GM19395 (cell line): ENCODE measurements around the gene SAG.
"Not testable (repeated sequence)": the region's sequence is repeated elsewhere in the genome, so short reads cannot be mapped to it uniquely, and the experiment has no call there.

ENCODE experiments used
- ATAC-seq: cut with Tn5 transposase; IDR thresholded peaks from one replicate; pipeline ENCODE4 v1.9.1; 2021; ENCODE audit warnings: mild to moderate bottlenecking, moderate library complexity; ENCODE audit not compliant: unreplicated experiment

The SAG gene

DNA sequence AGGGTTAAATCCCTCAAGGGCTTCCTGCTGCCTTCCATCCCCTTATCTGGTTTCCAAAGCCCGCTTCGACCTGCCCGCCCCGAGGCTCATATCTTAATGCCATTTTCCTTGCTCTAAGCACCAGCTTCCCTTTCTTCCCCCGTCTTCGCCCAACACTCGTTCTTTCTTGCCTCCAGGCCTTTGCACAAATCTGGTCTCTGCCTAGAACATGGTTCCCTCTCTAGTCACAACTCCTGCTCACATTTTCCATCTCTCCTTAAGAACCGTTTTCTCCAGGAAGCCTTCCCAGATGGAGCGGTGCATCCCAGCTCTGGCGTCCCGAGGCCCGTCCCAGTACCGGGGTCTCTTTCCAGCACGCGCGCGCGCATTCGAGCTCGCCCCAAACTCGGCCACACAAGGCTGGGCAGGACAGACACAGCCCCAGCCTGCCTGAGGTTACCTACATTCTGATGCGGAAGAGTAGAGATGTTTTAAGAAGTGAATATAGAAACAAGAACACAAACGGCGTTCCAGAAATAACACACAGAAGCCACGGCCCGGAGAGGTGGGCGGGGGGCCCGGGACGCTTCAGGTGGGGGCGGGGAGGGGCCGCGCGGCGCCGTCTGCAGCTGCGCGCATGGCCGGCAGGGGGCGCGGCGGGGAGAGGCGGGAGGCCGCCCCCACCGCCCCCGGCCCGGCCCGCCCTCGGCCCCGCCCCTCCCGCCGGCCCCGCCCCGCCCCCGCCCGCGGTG, 46.3 kb downstream of the SAG start, which contains the start of gene DGKD:
DGKD (plus strand) TSS at position 726 of the 731 bp plus-strand sequence. CDS start 25 bp downstream, outside the sequence.
- ATAC-seq = peak; percentile 52

DNA sequence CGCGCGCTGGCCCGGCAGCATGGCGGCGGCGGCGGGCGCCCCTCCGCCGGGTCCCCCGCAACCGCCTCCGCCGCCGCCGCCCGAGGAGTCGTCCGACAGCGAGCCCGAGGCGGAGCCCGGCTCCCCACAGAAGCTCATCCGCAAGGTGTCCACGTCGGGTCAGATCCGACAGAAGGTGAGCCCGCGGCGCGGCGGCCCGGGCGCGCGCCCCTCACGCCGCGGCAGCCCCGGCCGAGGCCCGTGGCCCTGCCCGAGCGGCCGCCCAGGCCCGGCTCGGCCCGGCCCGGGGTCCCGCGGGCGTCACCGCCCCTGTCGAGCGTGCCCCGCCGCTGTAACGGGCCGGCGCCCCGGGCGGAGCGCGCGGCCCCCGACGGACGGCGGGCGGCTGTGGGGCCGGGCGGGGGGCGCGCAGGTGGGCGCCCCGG, 46.9 kb downstream of the SAG start:
- ATAC-seq = peak; percentile 33

DNA sequence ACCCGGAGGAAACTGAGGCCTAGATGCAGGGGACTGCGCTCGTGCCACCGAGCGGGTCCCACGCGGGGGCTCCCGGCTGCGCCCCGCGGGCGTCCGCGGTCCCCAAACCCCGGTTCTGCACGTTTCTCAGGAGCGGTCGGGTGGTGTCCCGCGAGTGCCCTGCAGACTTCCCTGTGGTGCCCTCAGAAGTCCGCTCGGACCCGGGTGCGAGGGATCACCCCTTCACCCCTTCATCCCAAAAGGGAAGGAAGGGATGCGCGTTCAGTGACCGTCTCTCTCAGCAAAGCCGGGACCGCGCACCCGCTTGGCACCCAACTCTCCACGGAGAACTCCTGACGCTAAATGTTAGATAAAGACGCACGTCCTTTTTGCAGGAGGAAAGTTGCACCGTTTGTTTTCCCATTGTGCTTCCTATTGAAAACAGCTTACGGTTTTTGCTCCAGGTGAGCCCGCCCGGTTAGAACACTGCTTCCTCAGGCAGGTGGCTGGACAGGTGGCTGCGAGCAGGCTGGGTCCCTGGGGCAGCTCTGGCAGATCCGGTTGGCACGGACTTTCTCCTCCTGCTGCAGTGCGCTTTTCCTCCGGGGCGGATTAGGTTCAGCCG, 47.5 kb downstream of the SAG start:
- ATAC-seq = no peak

DNA sequence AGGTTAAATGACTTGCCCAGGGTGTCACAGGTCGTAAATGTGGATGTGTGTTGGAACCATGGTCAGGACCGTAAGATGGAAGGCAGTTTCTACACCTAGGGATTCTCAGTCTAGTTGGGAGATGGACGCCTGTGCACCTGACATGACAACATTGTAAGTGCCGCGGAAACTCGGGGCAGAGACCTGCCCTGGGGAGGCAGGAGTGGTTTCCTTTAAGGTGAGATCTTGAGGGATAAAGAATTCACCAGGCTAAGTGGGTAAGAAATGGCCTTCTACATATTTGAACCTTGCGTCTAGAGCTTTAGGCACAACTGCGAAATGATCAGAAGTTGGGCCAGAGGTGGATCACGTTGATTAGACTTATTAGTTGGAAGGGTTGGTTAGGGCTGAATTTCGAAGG, 48.3 kb downstream of the SAG start:
- no peak for ATAC-seq

DNA sequence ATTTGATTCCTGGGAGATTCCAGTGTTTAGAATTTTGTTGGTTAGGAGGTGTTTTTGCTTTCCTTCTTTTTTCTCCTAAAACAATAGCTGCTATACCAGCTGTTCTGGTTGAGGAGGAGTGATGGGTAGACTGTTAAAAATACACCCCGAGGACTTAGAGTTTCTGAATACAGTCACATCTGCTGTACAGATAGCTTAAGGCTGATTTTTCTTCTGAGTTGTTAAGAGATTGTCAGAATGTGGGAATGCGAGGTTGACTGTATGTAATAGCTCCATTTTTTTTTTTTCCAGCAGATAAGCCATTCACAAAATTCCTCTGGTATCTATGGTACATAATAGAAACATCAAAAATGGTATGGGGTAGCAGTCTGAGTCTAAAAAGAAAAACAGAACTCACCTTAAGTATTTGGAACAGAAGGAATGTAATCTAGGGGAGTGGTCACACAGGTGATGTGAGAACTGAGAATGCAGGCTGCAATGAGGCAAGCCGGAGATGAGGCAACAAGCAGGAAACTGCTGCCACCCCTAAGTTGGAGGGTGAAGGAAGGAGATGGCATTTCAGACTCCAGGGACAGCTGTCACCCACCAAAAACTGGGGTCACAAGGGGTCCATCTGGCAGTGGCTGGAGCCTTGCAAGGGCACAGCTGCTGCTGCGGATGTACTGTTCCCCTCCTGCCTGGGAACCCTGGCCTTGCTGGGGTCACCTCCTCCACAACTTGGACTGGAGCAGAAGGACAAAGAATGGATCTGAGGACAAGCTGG, 49.1 kb downstream of the SAG start:
- ATAC-seq = no peak

DNA sequence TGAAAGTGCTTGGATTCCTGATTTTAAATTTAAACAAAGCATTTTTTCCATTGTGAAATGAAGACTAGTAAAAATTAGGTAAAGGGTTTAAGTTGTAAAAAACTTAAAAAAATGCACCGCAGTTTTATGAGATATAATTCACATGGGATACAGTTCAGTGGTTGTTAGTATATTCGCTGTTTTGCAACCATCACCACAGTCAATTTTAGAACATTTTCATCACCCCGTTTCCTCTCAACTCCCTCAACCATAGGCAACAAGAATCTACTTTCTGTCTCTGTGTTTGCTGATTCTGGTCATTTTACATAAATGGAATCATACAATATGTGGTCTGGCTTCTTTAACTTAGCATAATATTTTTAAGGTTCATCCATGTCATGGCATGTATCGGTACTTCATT, 50.7 kb downstream of the SAG start:
- no peak for ATAC-seq

DNA sequence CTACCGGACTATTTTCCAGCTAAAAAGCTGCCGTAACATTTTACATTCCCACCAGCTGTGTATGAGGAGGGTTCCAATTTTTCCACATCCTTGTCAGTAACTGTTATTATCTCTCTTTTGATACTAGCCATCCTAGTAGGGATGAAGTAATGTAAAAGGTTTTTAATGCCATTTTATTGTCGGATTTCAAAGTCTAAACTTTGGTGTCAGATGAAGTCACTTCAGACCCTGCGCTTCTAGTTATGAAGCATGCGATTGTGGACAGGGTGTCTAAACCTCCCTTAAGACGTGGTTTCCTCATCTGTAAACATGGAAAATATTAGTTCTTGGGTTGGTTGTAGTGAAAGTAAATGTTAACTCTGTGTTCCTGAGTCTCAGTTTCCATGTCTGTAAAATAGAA, 51.3 kb downstream of the SAG start:
- ATAC-seq = no peak

DNA sequence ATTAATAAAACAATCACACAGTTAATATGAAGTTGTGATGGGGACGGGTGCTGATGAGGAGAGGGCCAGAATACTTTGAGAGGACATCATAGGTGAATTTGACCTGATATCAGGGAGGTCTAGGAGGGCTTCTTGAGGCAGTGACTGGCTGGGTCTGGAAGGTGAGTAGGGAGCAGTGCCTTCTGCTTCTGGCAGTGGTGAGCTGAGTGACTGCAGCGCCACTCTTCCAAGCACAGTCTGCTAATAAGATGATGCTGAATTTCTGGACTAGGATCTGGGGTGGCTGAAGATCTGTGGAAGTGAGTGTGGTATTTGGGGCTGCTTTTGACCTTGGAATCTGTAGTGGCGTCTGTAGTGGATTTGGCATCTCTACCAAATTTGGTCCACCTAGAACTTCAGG, 52.2 kb downstream of the SAG start:
- no peak for ATAC-seq

DNA sequence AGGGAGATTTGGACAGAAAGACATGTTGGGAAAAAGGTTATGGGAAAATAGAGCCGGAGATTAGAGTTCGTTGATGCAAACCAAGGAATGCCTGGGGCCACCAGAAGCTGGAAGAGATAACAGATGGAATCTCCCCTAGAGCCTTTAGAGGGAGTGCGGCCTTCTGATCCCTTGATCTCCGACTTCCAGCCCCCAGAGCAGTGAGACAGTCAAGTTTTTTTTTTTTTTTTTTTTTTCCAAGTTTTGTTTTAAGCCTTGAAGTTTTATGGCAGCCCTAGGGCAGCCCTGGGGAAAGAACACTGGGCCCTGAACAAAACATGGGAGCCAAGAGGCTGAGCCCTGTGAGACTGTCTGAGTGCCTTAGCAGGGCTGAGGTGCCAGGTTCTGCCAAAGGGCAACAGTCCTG, 53.2 kb downstream of the SAG start:
- no peak for ATAC-seq

DNA sequence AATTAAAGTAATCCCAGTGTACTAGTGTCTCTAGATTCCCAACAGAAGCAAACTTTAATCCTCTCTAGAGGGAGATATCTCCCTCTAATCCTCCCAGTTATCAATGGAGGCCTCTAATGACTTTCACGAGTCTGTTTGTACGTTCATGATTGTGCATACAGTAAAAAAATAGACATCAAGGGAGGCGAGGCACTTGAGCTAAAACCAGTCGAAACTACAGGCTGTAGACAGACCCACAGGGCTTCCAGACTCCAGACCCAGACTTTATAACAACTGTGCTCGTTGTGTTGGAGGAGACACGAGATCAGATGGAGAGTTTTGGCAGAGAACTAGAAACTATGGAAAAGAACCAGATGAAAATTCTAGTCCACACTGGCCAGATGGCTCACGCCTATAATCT, 53.7 kb downstream of the SAG start:
- no peak for ATAC-seq

DNA sequence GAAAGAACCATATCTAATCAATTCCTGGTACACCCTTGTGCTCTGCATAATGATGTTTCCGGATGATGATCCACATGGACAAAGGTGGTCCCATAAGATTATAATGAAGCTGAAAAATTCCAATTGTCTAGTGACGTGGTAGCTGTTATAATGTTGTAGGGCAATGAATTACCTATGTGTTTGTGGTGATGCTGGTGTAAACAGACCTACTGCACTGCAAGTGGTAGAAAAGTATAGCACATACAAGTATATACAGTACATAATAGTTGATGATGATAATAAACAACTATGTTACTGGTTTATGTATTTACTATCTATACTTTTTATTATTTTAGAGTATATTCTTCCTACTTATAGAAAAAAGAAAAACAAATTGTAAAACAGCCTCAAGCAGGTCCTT, 55.1 kb downstream of the SAG start:
- no peak for ATAC-seq

DNA sequence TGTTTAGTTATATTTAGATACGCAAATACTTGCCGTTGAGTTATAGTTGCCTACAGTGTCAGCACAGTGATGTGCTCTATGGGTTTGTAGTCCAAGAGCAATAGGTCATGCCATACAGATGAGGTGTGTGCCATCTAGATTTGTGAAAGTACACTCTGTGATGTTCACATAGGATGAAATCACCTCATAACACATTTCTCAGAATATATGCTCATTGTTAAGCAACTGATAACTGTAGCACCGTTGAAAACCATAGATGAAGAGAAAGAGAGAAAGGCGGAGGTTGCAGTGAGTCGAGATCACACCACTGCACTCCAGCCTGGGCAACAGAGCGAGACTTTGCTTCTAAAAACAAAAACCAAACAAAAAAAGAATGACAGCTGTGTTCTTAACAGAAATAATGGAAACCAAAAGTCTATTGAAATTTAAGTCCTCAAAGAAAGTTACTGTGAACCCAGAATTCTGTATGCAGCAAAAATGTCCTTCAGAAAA, 56.2 kb downstream of the SAG start:
- ATAC-seq = no peak

DNA sequence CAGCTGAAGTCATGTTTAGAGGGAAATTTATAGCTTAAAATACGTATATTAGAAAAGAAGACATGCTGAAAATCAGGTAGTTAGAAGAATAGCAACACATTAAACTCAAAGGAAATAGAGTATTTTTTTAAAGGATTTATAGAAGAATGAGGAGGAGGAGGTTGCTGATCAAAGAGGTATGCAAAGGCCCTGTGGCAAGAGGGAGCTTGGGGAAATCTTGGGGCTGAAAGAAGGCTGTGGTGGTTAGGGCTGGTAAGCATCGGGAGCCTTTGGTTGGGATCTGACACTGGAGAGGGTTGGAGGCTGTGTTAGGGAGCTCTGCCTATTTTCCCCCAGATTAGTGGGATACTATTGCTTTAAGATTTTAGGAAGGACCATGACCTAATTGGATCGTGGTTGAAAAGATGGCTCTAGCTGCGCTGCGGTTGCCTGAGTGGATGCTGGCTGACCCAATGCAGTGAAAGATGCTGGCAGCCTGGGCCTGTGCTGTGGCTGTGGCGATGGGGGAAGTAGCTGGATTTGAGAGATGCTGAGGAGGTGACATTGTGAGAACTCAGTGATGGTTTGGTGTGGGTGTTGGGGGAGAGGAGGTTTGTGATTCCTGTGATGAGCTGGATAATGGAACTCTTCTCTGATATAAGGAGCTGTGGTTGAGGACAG, 58.4 kb downstream of the SAG start:
- no peak for ATAC-seq

DNA sequence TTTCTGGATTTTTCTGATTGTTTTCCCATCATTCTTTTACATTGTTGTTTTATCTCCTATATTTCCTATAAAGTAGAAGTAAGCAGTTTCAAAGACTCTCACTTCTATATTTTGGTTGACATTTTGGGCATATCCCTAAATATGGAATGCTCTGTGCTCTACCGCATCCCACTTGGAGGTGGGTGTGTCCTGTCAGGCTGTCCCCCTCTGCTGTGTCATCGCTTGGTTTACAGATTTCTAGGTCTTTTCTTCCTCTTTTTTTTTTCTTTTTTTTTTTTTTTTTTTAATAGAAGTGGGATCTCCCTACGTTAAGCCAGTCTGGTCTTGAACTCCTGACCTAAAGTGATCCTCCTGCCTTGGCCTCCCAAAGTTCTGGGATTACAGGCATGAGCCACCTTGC, 60.0 kb downstream of the SAG start:
- no peak for ATAC-seq

DNA sequence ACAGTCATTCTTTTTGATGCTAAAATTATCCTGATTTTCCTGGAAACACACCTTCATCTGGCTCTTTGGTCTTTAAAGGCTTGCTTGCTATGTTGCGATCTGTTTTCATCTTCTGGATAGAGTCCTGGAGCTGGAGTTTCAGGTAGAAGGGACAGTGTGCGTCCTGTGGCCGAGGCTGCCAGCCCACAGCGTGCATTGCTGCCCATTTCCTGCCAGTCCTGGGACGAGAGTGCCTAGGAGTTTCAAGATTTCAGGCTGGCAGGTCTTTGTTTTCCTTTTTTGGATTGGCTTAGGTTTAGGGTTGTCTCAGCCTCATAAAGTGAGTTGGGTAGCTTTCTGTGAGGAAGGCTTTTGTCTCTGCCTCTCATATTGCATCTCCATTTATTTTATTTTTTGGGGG, 61.1 kb downstream of the SAG start:
- ATAC-seq = no peak

DNA sequence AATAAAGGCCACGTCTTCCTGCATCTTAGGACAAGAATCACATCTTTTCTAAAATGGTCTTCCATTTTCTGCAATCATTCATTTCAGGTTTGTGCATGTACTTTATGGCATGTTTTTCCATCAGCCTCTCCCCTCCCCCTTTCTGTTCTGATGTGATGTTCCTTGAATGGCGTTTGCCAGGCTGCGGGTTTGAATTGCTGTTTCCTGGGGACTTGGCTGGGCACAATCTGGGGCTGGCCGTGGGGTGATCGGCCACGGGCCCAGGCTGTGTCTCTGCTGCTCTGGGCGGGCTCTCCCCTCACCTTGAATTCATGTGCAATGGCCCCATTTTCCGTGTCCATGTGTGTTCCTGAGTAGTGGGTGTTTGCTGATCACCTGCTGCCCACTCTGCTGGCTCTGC, 61.8 kb downstream of the SAG start:
- no peak for ATAC-seq

DNA sequence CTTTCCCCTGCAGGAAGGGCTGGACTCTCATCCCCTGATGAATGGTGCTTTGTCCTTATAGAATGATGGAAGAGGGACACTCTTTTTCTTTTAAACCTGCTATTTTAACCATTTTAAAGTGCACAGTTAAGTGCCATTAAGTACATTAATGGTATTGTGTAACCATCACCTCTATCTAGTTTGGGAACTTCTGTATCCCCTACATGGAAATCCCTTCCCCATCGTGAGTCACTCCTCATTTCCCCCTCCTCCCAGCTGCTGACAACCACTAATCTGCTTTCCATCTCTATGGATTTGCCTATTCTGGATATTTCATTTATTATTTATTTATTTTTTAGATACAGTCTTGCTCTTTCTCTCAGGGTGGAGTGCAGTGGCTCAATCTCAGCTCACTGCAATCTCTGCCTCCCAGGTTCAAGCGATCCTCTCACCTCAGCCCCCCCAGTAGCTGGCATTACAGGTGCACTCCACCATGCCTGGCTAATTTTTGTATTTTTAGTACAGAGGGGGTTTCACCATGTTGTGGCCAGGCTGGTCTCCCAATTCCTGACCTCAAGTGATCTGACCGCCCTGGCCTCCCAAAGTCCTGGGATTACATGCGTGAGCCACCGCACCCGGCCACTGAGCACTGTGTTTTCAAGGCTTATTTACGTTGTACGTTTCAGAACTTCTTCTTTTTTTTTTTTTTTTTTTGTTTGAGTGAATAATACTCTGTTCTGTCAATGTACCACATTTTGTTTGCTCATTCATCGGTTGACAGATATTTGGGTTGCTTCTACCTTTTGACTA, 62.5 kb downstream of the SAG start:
- ATAC-seq = no peak

DNA sequence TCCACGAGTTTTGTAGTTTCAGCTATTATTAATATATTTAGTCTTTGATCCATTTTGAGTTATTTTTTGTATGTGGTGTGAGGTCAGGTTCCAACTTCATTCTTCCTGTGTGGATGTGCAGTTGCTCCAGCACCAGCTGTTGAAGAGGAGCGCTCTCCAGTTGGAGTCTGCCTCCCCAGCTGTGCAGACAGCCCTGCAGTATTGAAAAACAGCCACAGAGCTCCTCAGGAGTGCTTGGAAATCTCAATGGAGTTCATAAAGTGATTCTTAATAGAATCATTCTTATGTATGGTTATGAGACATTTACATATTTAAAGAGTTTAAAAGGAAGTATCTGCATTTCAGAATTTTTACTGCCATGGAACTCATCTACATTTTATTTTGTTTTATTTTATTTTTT, 64.0 kb downstream of the SAG start:
- no peak for ATAC-seq

DNA sequence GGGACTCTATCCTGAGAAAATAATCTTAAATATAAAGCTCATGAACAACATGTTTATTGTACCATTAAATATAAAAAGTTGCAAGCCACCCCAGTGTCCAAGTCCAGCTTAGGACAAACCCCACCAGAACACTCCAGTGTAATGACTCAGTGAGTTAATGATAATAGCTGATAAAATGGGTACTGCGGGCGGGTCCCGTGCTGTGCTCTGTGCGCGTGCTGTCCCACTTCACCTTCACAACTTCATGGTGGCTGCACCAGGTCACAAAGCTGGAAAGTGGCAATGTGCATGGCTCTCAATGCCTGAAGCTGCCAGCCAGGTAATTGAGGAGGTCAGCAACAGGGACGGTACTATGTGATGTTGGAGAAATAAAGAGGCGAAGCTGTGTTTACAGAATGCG, 65.2 kb downstream of the SAG start:
- no peak for ATAC-seq

DNA sequence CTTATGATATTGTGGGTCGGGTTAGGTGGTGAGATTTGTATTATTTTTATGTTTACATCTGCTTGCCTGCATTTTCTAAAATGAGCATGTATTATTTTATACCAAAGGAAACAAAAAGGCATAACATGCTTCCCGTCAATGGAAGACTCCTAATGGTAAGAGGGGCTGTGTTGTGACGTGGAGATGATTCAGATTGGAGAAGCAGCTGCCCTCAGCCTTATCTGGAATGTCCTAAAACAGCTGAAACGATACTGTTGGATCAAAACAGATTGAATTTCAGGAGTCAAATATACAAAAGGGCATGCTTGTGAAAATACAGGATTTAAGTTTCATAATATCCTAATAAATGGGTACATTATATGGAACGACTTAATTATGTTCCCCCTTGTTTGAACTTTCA, 65.7 kb downstream of the SAG start:
- no peak for ATAC-seq

DNA sequence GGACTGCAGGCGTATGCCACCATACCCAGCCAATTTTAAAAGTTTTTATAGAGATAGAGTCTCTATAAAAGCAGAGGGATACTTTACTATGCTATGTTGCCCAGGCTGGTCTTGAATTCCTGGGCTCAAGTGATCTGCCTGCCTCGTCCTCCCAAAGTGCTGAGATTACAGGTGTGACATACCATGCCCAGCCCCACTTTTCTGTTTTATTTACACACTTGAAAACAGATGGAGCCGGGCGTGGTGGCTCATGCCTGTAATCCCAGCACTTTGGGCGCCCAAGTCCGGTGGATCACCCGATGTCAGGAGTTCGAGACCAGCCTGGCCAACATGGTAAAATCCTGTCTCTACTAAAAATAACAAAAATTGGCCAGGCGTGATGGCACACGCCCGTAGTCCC, 67.2 kb downstream of the SAG start:
- not testable (repeated sequence) for ATAC-seq
